Osteocyte (in vitro differentiated cells): ENCODE measurements around the gene ACTL8. TPM values are rescaled to one million over a fixed set of nuclear protein-coding genes. Genes with fewer than 3 reads are reported as not detected.

ENCODE experiments used
- DNase-seq: peaks from one replicate; pipeline ENCODE4 v3.0.0; 2021; ENCODE audit warnings: mixed read lengths; ENCODE audit not compliant: unreplicated experiment; ENCODE audit errors: extremely low spot score
- H3K27ac Mint-ChIP-seq: one replicate; pipeline ENCODE4 v1.8.0; 2021; ENCODE audit warnings: mild to moderate bottlenecking, mixed read lengths; ENCODE audit not compliant: unreplicated experiment
- H3K27me3 Mint-ChIP-seq: one replicate; pipeline ENCODE4 v1.8.0; 2021; ENCODE audit warnings: mixed read lengths; ENCODE audit not compliant: unreplicated experiment
- H3K36me3 Mint-ChIP-seq: one replicate; pipeline ENCODE4 v1.8.0; 2021; ENCODE audit warnings: mixed read lengths; ENCODE audit not compliant: unreplicated experiment
- H3K4me1 Mint-ChIP-seq: one replicate; pipeline ENCODE4 v1.8.0; 2021; ENCODE audit warnings: mixed read lengths; ENCODE audit not compliant: unreplicated experiment
- H3K4me3 Mint-ChIP-seq: one replicate; pipeline ENCODE4 v1.8.0; 2021; ENCODE audit warnings: mild to moderate bottlenecking, moderate library complexity, mixed read lengths; ENCODE audit not compliant: unreplicated experiment
- H3K9me3 Mint-ChIP-seq: one replicate; pipeline ENCODE4 v1.8.0; 2021; ENCODE audit warnings: mixed read lengths; ENCODE audit not compliant: unreplicated experiment
- CTCF ChIP-seq: fragments of 200-600 bp; sonication (generic); IDR thresholded peaks from 2 replicates; pipeline ENCODE4 v1.5.0; 2021; ENCODE audit warnings: antibody characterized with exemption, mild to moderate bottlenecking, moderate library complexity
- total RNA-seq: library from RNA; stranded (reverse); gene quantifications from 2 replicates; pipeline ENCODE4 v1.2.1, GENCODE V29; 2021

ACTL8 gene
- total RNA-seq, 1 donor from 2014 or later, result not detected

- Mint-ChIP-seq H3K9me3 (no peaks in the 10 kb centered on the region), H3K27ac (no peak overlapping the region), H3K4me3 (no peak overlapping the region), H3K27me3 (no peaks in the 10 kb centered on the region), H3K4me1 (peaks cover 18% of the 10 kb centered on the region), H3K36me3 (no peaks in the 10 kb centered on the region)
- TF ChIP-seq CTCF, result no peak
- DNase-seq, result no peak
Measured at GRCh38 chr1:17772615-17773212, 17.6 kb downstream of the ACTL8 start.

- Mint-ChIP-seq H3K27me3 (no peaks in the 10 kb centered on the region), H3K9me3 (no peaks in the 10 kb centered on the region), H3K4me3 (no peak overlapping the region), H3K27ac (no peak overlapping the region), H3K4me1 (peaks cover 8% of the 10 kb centered on the region), H3K36me3 (no peaks in the 10 kb centered on the region)
- no peak for DNase-seq
- no peak for TF ChIP-seq CTCF
Measured at GRCh38 chr1:17773591-17774326, 18.6 kb downstream of the ACTL8 start.

- H3K9me3 Mint-ChIP-seq, result no peaks in the 10 kb centered on the region
- no peak for TF ChIP-seq CTCF
- H3K4me3 Mint-ChIP-seq, result no peak overlapping the region
- no peaks in the 10 kb centered on the region for H3K27me3 Mint-ChIP-seq
- H3K36me3 Mint-ChIP-seq, result no peaks in the 10 kb centered on the region
- H3K4me1 Mint-ChIP-seq, result peaks cover 1% of the 10 kb centered on the region
- DNase-seq, result no peak
- H3K27ac Mint-ChIP-seq, result no peak overlapping the region
Measured at GRCh38 chr1:17774452-17774851, 19.3 kb downstream of the ACTL8 start.

- no peak for DNase-seq
- H3K36me3 Mint-ChIP-seq, result no peaks in the 10 kb centered on the region
- no peak overlapping the region for H3K4me3 Mint-ChIP-seq
- no peak for TF ChIP-seq CTCF
- no peaks in the 10 kb centered on the region for H3K27me3 Mint-ChIP-seq
- H3K4me1 Mint-ChIP-seq, result no peaks in the 10 kb centered on the region
- H3K27ac Mint-ChIP-seq, result no peak overlapping the region
- no peaks in the 10 kb centered on the region for H3K9me3 Mint-ChIP-seq
Measured at GRCh38 chr1:17775796-17776195, 20.7 kb downstream of the ACTL8 start.

- Mint-ChIP-seq H3K36me3 (no peaks in the 10 kb centered on the region), H3K4me3 (no peak overlapping the region), H3K9me3 (no peaks in the 10 kb centered on the region), H3K4me1 (no peaks in the 10 kb centered on the region), H3K27ac (no peak overlapping the region), H3K27me3 (no peaks in the 10 kb centered on the region)
- DNase-seq, result no peak
- TF ChIP-seq CTCF, result no peak
Measured at GRCh38 chr1:17776426-17776825, 21.3 kb downstream of the ACTL8 start.
